Heart left ventricle (tissue), 13 donors: ENCODE results near the gene EFCAB3.
"Not testable (repeated sequence)": the region's sequence is repeated elsewhere in the genome, so short reads cannot be mapped to it uniquely, and the experiment has no call there.

ENCODE experiments used
- POLR2A ChIP-seq, 2 donors: fragments of 450-650 bp; IDR thresholded peaks; one replicate each; pipeline ENCODE4 v1.6.1; 2017; ENCODE audit warnings: antibody characterized with exemption in 2 of 2, mild to moderate bottlenecking in 2 of 2, moderate library complexity in 2 of 2
- TF ChIP-seq, protein P1 (sequence below), 12 donors: fragments of 200-600 bp; sonication (generic) in 4 of 12; IDR thresholded peaks; one replicate each; pipeline versions ENCODE4 v1.5.0 to v1.8.0; 2018 to 2022; ENCODE audit warnings: antibody characterized with exemption in 12 of 12, mild to moderate bottlenecking in 5 of 12
- donor health status: ischemic (EF 13 %, LVEDD 7.1; RV severe dilation, severe dysfunction).
- donor health status: DM: no; HTN: yes; CAD: no.
- donor health status: DM: no; HTN: no; CAD: no.
- donor health status: ischemic (EF 25% LVEDD 6.9; RV normal size, moderate dysfunction).
- donor health status: ischemic (EF 25% LVEDD 5.7; RV mildly dilated, moderate dysfunction).
- donor health status: ischemic (EF 35%, LVEDD 5.7; RV mildly dilated, moderate dysfunction).
- donor health status: nonischemic (EF 11% LVEDD 7.7; RV severe dilation, severe dysfunction).
- donor health status: DM: yes; HTN: yes; CAD: no.
- donor health status: PGD.
- donor health status: ischemic (EF 29% LVEDD 5.4; RV normal size, mild dysfunction).
- donor health status: nonischemic (EF 23%, LVEDD 6.1; RV moderate dilation, normal function).

DNA sequence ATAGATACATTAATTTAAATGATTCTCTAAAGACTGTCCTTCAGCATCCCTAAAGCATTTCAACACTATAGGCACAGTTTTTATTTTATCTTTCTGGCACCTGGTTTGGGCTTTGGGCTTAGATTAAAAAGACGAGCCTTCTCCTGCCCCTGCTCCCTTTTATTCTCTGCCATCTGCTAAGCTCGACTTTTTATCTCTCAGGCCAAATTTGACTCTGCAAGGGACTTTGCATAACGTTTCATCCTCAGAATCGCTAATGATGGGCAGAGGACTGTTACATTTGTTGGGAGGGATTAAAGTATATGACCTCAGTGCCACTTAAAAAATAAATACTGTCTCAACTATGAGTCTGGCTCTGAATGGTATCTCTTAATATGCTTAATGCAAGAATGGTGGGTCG is 72.7 kb downstream of the EFCAB3 start:
- TF ChIP-seq, protein P1, sequence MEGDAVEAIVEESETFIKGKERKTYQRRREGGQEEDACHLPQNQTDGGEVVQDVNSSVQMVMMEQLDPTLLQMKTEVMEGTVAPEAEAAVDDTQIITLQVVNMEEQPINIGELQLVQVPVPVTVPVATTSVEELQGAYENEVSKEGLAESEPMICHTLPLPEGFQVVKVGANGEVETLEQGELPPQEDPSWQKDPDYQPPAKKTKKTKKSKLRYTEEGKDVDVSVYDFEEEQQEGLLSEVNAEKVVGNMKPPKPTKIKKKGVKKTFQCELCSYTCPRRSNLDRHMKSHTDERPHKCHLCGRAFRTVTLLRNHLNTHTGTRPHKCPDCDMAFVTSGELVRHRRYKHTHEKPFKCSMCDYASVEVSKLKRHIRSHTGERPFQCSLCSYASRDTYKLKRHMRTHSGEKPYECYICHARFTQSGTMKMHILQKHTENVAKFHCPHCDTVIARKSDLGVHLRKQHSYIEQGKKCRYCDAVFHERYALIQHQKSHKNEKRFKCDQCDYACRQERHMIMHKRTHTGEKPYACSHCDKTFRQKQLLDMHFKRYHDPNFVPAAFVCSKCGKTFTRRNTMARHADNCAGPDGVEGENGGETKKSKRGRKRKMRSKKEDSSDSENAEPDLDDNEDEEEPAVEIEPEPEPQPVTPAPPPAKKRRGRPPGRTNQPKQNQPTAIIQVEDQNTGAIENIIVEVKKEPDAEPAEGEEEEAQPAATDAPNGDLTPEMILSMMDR (IDR thresholded peaks at IDR 0.05), result not testable (repeated sequence)
- TF ChIP-seq POLR2A (IDR thresholded peaks at IDR 0.05), result not testable (repeated sequence)
